ENCODE measurements around the gene SWT1. TPM values are rescaled to one million over a fixed set of nuclear protein-coding genes. Genes with fewer than 3 reads are reported as not detected.

Gene SWT1
- total and polyA plus RNA-seq, 2 of the 4 experiments (the other 2 are of a cell fraction), result 0.82 to 2.7 TPM

GRCh38 chr1:185239861-185240260, 82.9 kb downstream of the SWT1 start:
- H4K20me1 ChIP-seq (ENCODE audit: insufficient read depth, low read length), result no peaks in the 10 kb centered on the region
- H2BK5ac ChIP-seq (ENCODE audit: low read depth, low read length, poor library complexity, severe bottlenecking), result no peak overlapping the region
- H3K27ac ChIP-seq (ENCODE audit: insufficient read depth, low read length), result no peak overlapping the region
- H3K9ac ChIP-seq (ENCODE audit: low read depth, low read length), result no peak overlapping the region
- H3K18ac ChIP-seq (ENCODE audit: low read depth, low read length), result no peak overlapping the region
- no peak overlapping the region for H2BK20ac ChIP-seq (ENCODE audit: low read depth, low read length)
- CTCF ChIA-PET, result interaction anchor here (0.5 to 2.7 kb wide), 3 partner anchors 19 to 430 kb away, joined by 3 to 10 read pairs (median 3); no protein-coding TSS in a partner anchor
- WGBS, 2 experiments (ENCODE audit: extremely low coverage in 2 of 2, insufficient read length in 1 of 2), result no CpG with 5 or more reads among the region's 1 CpG
- H2BK15ac ChIP-seq (ENCODE audit: low read depth, low read length), result no peak overlapping the region
- no peak overlapping the region for H2AK5ac ChIP-seq (ENCODE audit: low read depth, low read length)
- H3K79me1 ChIP-seq (ENCODE audit: low read depth in 1 of 2, low read length in 2 of 2), result no peaks in the 10 kb centered on the region
- no peak overlapping the region for H2AFZ ChIP-seq (replicated peaks; ENCODE audit: low read length, poor library complexity)
- no peak overlapping the region for H3K4me3 ChIP-seq (ENCODE audit: insufficient read depth, low read depth, low read length)
- H3K4me1 ChIP-seq (ENCODE audit: control insufficient read depth, insufficient read depth, low read length), result no peaks in the 10 kb centered on the region; the same call in 1 of the 2 replicates
- H4K8ac ChIP-seq (ENCODE audit: low read depth in 2 of 2, low read length in 2 of 2), result no peak overlapping the region
- intact Hi-C loops (cut with micrococcal nuclease) (loop anchor here (2.0 to 5.0 kb wide), 2 partner anchors 72 to 431 kb away; no protein-coding TSS in a partner anchor), dilution Hi-C loops (cut with HindIII; ENCODE audit: low sequenced_read_pairs, unreplicated experiment) (no loop called here), in situ Hi-C loops (cut with MboI; ENCODE audit: low sequenced_read_pairs) (no loop called here)
- no peak overlapping the region for H3K4ac ChIP-seq (ENCODE audit: low read depth, low read length)
- H2AK9ac ChIP-seq (replicated peaks; ENCODE audit: low read depth, low read length, poor library complexity), result no peak overlapping the region
- TF ChIP-seq POLR2A (IDR thresholded peaks at IDR 0.05; ENCODE audit: low read depth, low read length) (no peak), RAD21 (IDR thresholded peaks at IDR 0.05; ENCODE audit: low read length) (no peak), CTCF (conservative IDR thresholded peaks at IDR 0.05; ENCODE audit: low read depth, low read length) (no peak), SMC3 (IDR thresholded peaks at IDR 0.05; ENCODE audit: low read depth, low read length) (no peak), NFE2L2 (IDR thresholded peaks at IDR 0.05; ENCODE audit: low read depth, low read length) (no peak)
- H4K5ac ChIP-seq (ENCODE audit: low read depth, low read length), result no peak overlapping the region
- H3K14ac ChIP-seq (replicated peaks; ENCODE audit: low read depth, low read length), result no peak overlapping the region
- H3K27me3 ChIP-seq (ENCODE audit: control insufficient read depth, insufficient read depth, low read length), result no peaks in the 10 kb centered on the region
- DNase-seq (no peak), ATAC-seq (ENCODE audit: low read depth) (no peak)
- no peaks in the 10 kb centered on the region for H3K36me3 ChIP-seq (ENCODE audit: control insufficient read depth, insufficient read depth, low read length)
- no peak overlapping the region for H2BK120ac ChIP-seq (ENCODE audit: low read depth, low read length)
- H3K9me1 ChIP-seq (ENCODE audit: insufficient read depth, low read length), result peaks cover 4% of the 10 kb centered on the region
- no peak overlapping the region for H3K4me2 ChIP-seq (ENCODE audit: low read depth, low read length)
- no TSS peak for BruUV-seq (replicated peaks)
- H3K56ac ChIP-seq (ENCODE audit: extremely low read depth, insufficient read depth, low read length), result no peak overlapping the region
- no peak overlapping the region for H4K91ac ChIP-seq (ENCODE audit: insufficient read depth, low read depth, low read length)
- POLR2A ChIA-PET (ENCODE audit: unreplicated experiment), result no interaction called here
- no peaks in the 10 kb centered on the region for H3K9me3 ChIP-seq (ENCODE audit: control insufficient read depth, insufficient read depth, low read length)
- 0 out of 2 replicates have a peak overlapping the region, but pooled peaks have one; percentile 75 for H3K23ac ChIP-seq (ENCODE audit: low read depth, low read length)

All from IMR-90 (cell line).